HG02610 (cell line): Measurements from ENCODE around the gene PLPPR3.
"Not testable (repeated sequence)": the region's sequence is repeated elsewhere in the genome, so short reads cannot be mapped to it uniquely, and the experiment has no call there.

Experiments used
- ATAC-seq: cut with Tn5 transposase; IDR thresholded peaks from one replicate; pipeline ENCODE4 v1.9.1; 2021; ENCODE audit warnings: mild to moderate bottlenecking, moderate library complexity; ENCODE audit not compliant: unreplicated experiment

The PLPPR3 gene

DNA sequence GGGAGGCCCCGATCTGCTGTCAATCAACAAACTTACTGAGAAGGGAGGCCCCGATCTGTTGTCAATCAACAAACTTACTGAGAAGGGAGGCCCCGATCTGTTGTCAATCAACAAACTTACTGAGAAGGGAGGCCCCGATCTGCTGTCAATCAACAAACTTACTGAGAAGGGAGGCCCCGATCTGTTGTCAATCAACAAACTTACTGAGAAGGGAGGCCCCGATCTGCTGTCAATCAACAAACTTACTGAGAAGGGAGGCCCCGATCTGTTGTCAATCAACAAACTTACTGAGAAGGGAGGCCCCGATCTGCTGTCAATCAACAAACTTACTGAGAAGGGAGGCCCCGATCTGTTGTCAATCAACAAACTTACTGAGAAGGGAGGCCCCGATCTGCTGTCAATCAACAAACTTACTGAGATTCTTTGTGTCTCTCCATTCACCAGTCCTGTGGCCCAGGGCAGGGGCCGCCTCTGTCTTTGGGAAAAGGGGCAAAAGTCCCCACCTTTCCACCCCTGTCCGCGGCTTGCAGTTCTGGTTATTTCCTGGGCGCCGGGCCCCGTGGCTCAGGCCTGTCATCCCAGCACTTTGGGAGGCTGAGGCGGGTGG is 32.0 kb upstream of the PLPPR3 start:
- not testable (repeated sequence) for ATAC-seq

- ATAC-seq: no peak
Observed at GRCh38 chr19:853014-853585, 31.3 kb upstream of the PLPPR3 start.

GRCh38 chr19:852136-853013 is 30.6 kb upstream of the PLPPR3 start, which contains the start of gene ELANE:
TSS of gene ELANE (plus strand) at chr19:852303. CDS start at chr19:852329, 26 bp downstream.
- no peak for ATAC-seq

- ATAC-seq: no peak
Observed at GRCh38 chr19:850979-851335, 29.2 kb upstream of the PLPPR3 start.

- ATAC-seq: no peak
Observed at GRCh38 chr19:850221-850978, 28.6 kb upstream of the PLPPR3 start.

DNA sequence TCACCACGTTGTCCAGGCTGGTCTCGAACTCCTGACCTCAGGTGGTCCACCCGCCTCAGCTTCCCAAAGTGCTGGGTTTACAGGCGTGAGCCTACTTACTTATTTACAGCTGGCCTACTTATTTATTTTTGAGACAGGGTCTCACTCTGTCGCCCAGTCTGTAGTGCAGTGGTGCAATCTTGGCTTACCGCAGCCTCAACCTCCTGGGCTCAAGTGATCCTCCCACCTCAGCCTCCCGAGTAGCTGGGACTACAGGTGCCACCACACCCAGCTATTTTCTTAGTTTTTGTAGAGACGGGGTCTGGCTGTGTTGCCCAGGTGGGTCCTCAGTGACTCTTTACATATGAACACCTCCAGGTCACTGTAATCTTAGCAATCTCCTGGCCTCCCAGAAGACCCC is 27.4 kb upstream of the PLPPR3 start:
- not testable (repeated sequence) for ATAC-seq

- ATAC-seq: no peak
Observed at GRCh38 chr19:848386-848921, 26.7 kb upstream of the PLPPR3 start.

DNA sequence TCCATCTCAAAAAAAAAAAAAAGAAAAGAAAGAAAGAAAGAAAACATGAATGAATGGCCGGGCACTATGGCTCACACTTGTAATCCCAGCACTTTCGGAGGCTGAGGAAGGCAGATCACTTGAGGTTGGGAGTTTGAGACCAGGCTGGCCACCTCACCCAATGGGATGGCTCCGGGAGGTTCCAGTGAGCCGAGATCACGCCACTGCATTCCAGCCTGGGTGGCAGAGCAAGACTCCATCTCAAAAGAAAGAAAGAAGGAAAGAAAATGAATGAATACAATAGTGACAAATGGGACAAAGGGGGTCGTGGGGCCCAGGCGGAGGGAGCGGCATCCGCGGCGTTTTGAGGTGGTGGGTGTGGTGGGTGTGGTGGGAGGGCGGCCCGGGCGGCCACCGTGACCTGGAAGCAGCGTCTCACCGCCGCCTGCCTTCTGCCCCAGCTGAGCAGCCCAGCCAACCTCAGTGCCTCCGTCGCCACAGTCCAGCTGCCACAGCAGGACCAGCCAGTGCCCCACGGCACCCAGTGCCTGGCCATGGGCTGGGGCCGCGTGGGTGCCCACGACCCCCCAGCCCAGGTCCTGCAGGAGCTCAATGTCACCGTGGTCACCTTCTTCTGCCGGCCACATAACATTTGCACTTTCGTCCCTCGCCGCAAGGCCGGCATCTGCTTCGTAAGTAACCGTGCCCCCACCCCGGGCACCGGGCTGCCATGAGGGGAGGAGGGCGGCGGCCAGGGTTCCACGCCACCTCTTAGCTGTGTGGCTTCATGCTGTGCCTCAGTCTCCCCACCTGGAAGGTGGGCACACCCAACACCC is 24.2 kb upstream of the PLPPR3 start:
- ATAC-seq: no peak

DNA sequence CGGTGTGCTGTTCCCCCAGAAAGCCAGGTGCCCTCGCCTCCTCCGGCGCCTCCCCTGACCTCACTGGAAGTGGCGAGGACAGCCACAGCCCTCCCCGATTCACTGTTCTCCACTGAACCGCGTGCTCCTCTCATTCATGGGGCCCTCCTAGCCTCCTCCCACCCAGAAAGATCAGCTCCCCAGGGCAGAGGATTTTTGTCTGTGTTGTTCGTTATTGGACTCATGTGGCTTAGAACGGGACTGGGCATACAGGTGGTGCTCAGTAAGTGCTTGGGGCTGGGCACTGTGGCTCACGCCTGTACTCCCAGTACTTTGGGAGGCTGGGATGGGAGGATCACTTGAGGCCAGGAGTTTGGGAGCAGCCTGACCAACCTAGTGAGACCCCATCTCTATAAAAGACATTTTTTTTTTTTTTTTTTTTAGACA is 22.8 kb upstream of the PLPPR3 start:
- no peak for ATAC-seq

DNA sequence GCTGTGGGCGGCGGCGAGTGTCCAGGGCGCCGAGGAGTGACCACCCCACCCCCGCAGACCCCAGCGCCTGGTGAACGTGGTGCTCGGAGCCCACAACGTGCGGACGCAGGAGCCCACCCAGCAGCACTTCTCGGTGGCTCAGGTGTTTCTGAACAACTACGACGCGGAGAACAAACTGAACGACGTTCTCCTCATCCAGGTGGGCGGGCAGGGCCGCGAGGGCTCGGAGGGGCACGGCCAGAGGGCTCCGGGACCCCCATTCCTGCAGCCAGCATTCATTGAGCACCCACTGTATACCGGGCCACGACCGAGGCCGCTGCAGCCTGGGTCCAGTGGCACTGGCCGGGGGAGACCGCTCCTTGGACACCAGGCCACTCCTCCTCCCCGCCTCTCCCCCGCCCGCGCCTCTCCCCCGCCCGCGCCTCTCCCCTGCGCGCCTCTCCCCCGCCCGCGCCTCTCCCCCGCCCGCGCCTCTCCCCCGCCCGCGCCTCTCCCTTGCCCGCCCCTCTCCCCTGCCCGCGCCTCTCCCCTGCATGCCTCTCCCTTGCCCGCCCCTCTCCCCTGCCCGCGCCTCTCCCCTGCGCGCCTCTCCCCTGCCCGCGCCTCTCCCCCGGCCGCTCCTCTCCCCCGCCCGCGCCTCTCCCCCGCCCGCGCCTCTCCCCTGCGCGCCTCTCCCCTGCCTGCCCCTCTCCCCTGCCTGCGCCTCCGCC is 22.2 kb upstream of the PLPPR3 start:
- no peak for ATAC-seq

DNA sequence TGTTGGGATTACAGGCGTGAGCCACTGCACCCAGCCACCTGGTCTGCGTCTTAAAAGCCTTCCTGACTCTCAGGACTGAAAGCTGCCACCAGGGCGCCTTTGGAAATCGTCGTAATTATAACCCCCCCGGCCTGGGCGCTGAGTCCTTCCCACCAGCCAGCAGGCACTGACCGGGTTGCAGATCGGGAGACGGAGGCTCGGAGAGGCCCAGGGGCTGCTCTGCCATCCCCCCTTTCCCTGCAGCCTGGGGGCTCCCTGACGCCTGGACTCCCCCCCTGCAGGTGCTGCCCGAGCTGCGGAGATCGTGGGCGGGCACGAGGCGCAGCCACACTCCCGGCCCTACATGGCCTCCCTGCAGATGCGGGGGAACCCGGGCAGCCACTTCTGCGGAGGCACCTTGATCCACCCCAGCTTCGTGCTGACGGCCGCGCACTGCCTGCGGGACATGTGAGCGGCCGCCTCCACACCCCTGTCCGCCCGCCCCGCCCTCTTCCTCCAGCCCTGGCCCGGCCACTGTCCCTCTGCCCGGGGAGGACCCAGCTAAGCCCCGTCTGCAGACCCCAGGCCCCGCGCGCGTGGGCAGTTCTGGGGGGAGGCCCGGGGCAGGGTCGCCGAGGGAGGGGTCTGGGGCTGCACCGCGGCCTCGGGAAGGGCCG is 21.6 kb upstream of the PLPPR3 start:
- no peak for ATAC-seq

- not testable (repeated sequence) for ATAC-seq
Observed at GRCh38 chr19:842802-843179, 21.0 kb upstream of the PLPPR3 start.

GRCh38 chr19:840519-841206 is 18.9 kb upstream of the PLPPR3 start, which contains the start of gene PRTN3:
TSS of gene PRTN3 (plus strand) at chr19:840999. CDS start at chr19:841009, 10 bp downstream.
- ATAC-seq: no peak

GRCh38 chr19:835210-835810 is 13.6 kb upstream of the PLPPR3 start:
- no peak for ATAC-seq

GRCh38 chr19:834216-834615 is 12.5 kb upstream of the PLPPR3 start:
- no peak for ATAC-seq

- ATAC-seq: no peak
Observed at GRCh38 chr19:831407-832369, 9.9 kb upstream of the PLPPR3 start.
